GM23248 (cell line): Measurements from ENCODE around the gene CITED4. TPM values are rescaled to one million over a fixed set of nuclear protein-coding genes. Genes with fewer than 3 reads are reported as not detected.

Experiments used
- DNase-seq: peaks from one replicate; pipeline ENCODE4 v3.0.0-alpha.2; 2015
- H2AFZ ChIP-seq: fragments of 200-600 bp; sonication (generic); 2 replicates; pipeline ENCODE4 v1.6.1; 2016; ENCODE audit warnings: antibody characterized with exemption
- H3F3A ChIP-seq: fragments of 200-600 bp; sonication (generic); 2 replicates; pipeline ENCODE4 v1.6.1; 2016; ENCODE audit warnings: mild to moderate bottlenecking, antibody characterized with exemption, mixed run types; ENCODE audit not compliant: insufficient read depth
- H3K27ac ChIP-seq: fragments of 200-600 bp; sonication (generic); 2 replicates; pipeline ENCODE4 v1.5.1; 2016; ENCODE audit warnings: mild to moderate bottlenecking
- H3K27me3 ChIP-seq: fragments of 200-600 bp; sonication (generic); replicated peaks from 2 replicates; pipeline ENCODE4 v1.6.1; 2016; ENCODE audit warnings: mild to moderate bottlenecking; ENCODE audit not compliant: insufficient read depth
- H3K36me3 ChIP-seq: fragments of 200-600 bp; sonication (generic); 2 replicates; pipeline ENCODE4 v1.6.1; 2016; ENCODE audit warnings: low read depth, mild to moderate bottlenecking
- H3K4me1 ChIP-seq: fragments of 200-600 bp; sonication (generic); 2 replicates; pipeline ENCODE4 v1.6.1; 2016; ENCODE audit warnings: mild to moderate bottlenecking; ENCODE audit not compliant: insufficient read depth
- H3K4me2 ChIP-seq: fragments of 200-600 bp; sonication (generic); one replicate; pipeline ENCODE4 v1.6.1; 2016; ENCODE audit warnings: mild to moderate bottlenecking; ENCODE audit not compliant: unreplicated experiment
- H3K4me3 ChIP-seq: fragments of 200-600 bp; sonication (generic); 2 replicates; pipeline ENCODE4 v1.5.1; 2016; ENCODE audit warnings: mild to moderate bottlenecking
- H3K79me2 ChIP-seq: fragments of 200-600 bp; sonication (generic); 2 replicates; pipeline ENCODE4 v1.6.1; 2016; ENCODE audit warnings: mild to moderate bottlenecking; ENCODE audit not compliant: insufficient read depth
- H3K9ac ChIP-seq: fragments of 200-600 bp; sonication (generic); 2 replicates; pipeline ENCODE4 v1.6.1; 2016; ENCODE audit warnings: mild to moderate bottlenecking
- H3K9me2 ChIP-seq: fragments of 200-600 bp; sonication (generic); 2 replicates; pipeline ENCODE4 v1.6.1; 2016; ENCODE audit warnings: mixed run types, mild to moderate bottlenecking, moderate library complexity; ENCODE audit not compliant: insufficient read depth
- H3K9me3 ChIP-seq: fragments of 200-600 bp; sonication (generic); one replicate; pipeline ENCODE4 v1.6.1; 2017; ENCODE audit warnings: low read depth
- H4K20me1 ChIP-seq: fragments of 200-600 bp; sonication (generic); 2 replicates; pipeline ENCODE4 v1.6.0; 2016; ENCODE audit not compliant: insufficient read depth
- EZH2 ChIP-seq: fragments of 200-600 bp; sonication (generic); IDR thresholded peaks from 2 replicates; pipeline ENCODE4 v1.6.1; 2018; ENCODE audit warnings: antibody characterized with exemption, mild to moderate bottlenecking; ENCODE audit not compliant: insufficient read depth, poor library complexity, severe bottlenecking
- EZH2phosphoT487 ChIP-seq: fragments of 200-600 bp; sonication (generic); IDR thresholded peaks from 2 replicates; pipeline ENCODE4 v1.6.1; 2018; ENCODE audit warnings: antibody characterized with exemption, moderate library complexity, mild to moderate bottlenecking, low read depth; ENCODE audit not compliant: insufficient read depth
- WGBS, 2 experiments: methylation state at CpG; one replicate each; pipeline ENCODE4 v1.1.6; 2015 to 2017; ENCODE audit warnings: low lambda C conversion rate in 2 of 2, low coverage in 1 of 2; ENCODE audit errors: missing lambda C conversion rate in 2 of 2; 5-methylcytosine and 5-hydroxymethylcytosine counted together
- in situ Hi-C: fragments of 300-500 bp; cut with MboI; formaldehyde crosslinking; loops from 2 replicates; pipeline ENCODE4 v1.15.0; 2020
- polyA plus RNA-seq: library from polyadenylated mRNA; unstranded; fragments of >200 nt; fragmentation: Nextera tagmentation; extraction: Ambion mirVana; gene quantifications from 2 replicates; pipeline ENCODE4 v1.2.1, GENCODE V29; 2016
- total RNA-seq: library from RNA; depleted of rRNA; stranded (reverse); fragments of >200 nt; shearing (Covaris generic); gene quantifications from 2 replicates; pipeline ENCODE4 v1.2.3, GENCODE V29; 2014

The CITED4 gene
- total and polyA plus RNA-seq, 2 experiments from 2014 or later = not detected

DNA sequence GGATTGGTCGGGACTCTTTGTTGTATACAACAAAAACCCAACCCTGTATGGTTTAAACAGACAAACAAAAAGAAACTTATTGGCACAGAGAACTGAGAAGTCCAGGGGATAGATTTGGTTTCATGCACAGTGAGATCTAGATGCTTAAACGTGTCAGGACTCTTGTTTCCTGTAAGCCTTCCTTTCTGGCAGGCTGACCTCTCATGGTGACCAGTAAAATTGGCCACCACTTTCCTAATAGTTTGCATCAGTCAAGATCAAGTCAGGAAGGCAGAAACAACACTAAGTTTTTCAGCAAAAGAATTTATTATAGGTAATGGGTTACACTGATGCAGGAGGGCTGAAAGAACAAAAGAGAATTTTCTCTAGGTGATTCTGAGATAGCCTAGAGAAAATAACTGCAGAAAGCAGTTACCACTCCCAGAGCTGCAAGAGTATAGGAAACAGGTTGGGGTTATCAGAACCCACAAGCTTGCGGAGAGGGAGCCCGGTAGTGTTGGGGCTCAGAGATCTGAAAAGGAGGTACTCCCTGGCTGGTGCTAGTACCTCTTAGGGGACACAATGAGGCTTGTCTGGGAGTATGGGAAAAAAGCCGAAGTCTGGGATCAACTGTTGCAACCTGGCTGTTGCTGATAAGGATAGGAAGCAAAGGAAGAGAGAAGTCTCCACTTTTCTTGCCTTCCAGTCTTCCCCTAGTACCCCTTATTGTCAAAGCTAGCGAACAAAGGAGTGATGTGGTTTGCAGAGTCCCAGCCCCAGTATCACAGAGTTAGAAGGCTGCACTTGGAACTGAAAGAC lies 21.4 kb downstream of the CITED4 start:
- Histone ChIP-seq H3K4me1 (no peaks in the 10 kb centered on the region), H2AFZ (no peak overlapping the region), H3K9ac (no peak overlapping the region), H3K9me2 (no peaks in the 10 kb centered on the region), H3K27me3 (peaks cover 22% of the 10 kb centered on the region), H3K9me3 (no peaks in the 10 kb centered on the region), H3K4me3 (no peak overlapping the region), H3K4me2 (no peak overlapping the region), H3K36me3 (no peaks in the 10 kb centered on the region), H4K20me1 (no peaks in the 10 kb centered on the region), H3K27ac (no peak overlapping the region), H3K79me2 (no peaks in the 10 kb centered on the region), H3F3A (no peaks in the 10 kb centered on the region)
- in situ Hi-C loops = loop anchor here (10.0 kb wide), 1 partner anchor 226 kb away; no protein-coding TSS in a partner anchor
- WGBS, 2 experiments = 54 to 60% methylated on average over 6 of the region's 6 CpGs
- DNase-seq = no peak
- TF ChIP-seq EZH2phosphoT487 (no peak), EZH2 (no peak)

DNA sequence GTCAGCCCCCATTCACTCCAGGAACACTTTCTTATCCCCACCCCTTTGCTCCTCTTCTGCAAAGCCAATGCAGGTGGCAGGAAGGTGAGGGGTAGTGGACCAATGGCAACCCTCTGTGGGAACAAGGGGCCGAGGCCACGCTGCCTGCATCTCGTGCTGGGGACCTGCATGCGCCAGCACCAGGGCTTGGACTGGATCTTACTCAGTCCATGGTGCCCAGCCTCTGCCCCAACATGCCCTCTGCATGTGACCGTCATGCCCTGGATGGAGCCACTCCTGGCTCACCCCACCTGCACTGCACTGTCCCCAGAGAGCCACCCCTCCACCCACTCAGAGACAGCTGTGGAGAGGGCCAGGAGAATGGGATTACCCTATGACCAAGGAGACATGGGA lies 22.2 kb downstream of the CITED4 start:
- H3F3A ChIP-seq = no peaks in the 10 kb centered on the region

DNA sequence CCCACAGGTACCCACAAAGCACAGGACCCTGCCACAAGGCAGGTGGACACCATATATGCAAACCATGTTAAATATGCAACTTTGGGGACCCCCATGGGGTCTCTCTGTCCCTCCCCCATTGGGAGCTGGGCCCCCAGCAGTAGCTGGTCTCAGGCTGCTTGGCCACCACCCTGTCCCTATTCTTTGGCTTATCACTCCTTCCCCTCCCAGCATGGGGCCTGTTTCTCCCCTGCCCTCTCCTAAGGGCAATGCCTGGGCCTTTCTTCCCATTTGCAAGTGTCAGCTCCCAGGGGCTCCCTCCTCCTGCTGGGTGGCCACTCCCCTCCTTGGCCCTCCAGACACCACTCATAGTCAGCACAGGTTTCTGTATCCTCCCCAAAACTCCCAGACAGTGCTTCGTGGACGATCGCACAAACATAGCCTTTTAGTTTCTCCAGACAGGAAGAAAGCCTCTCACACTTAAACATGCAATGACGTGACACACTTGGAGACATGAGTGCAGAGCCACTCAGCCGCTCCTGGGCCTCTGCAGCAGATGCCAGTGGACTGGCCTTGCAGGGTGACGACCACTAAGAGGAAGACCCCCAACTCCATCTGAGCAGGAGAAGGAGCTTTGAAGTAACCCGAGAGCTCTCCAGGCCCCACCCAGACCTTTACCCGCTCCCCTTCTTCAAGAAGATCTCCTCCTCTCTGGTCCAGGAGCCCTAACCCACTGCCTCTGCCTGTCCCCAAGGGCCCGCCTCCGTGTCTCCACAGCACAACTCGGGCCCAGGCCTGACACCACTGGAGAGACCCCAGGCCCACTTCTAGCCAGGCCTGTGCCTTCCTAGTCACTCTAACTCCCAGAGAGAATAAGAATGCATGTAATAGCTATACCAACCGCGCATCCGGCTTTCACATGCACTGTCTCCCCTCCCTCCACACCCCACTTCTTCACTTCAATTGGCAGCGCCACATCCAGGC lies 22.9 kb downstream of the CITED4 start:
- Histone ChIP-seq H2AFZ (no peak overlapping the region), H3K9me3 (no peaks in the 10 kb centered on the region), H3K4me1 (no peaks in the 10 kb centered on the region), H3K9ac (no peak overlapping the region), H3K27me3 (peaks cover 29% of the 10 kb centered on the region), H3K27ac (no peak overlapping the region), H3K36me3 (no peaks in the 10 kb centered on the region), H3K79me2 (no peaks in the 10 kb centered on the region), H3K9me2 (no peaks in the 10 kb centered on the region), H3F3A (no peaks in the 10 kb centered on the region), H3K4me3 (no peak overlapping the region), H4K20me1 (no peaks in the 10 kb centered on the region), H3K4me2 (no peak overlapping the region)
- 76 to 79% methylated on average over 15 of the region's 15 CpGs for WGBS, 2 experiments
- no peak for DNase-seq
- in situ Hi-C loops = no loop called here
- no peak for TF ChIP-seq EZH2phosphoT487
- no peak for TF ChIP-seq EZH2

More for the DNA sequence above, 22.2 kb downstream of the CITED4 start:
- no peak for DNase-seq
- no peak overlapping the region for H3K9ac ChIP-seq
- H3K4me1 ChIP-seq = no peaks in the 10 kb centered on the region
- H2AFZ ChIP-seq = no peak overlapping the region
- TF ChIP-seq EZH2phosphoT487 (no peak), EZH2 (no peak)
- no peak overlapping the region for H3K4me2 ChIP-seq
- no peaks in the 10 kb centered on the region for H4K20me1 ChIP-seq
- no peaks in the 10 kb centered on the region for H3K9me2 ChIP-seq
- H3K36me3 ChIP-seq = no peaks in the 10 kb centered on the region
- H3K27ac ChIP-seq = no peak overlapping the region
- no peaks in the 10 kb centered on the region for H3K79me2 ChIP-seq
- H3K27me3 ChIP-seq = peaks cover 29% of the 10 kb centered on the region
- WGBS, 2 experiments = 85 to 86% methylated on average over 5 of the region's 5 CpGs
- no peak overlapping the region for H3K4me3 ChIP-seq
- H3K9me3 ChIP-seq = no peaks in the 10 kb centered on the region
- in situ Hi-C loops = loop anchor here (10.0 kb wide), 1 partner anchor 225 kb away; no protein-coding TSS in a partner anchor
